IPS DF 19.7 (cell line): ENCODE results near the gene OVCA2.

Source experiments
- DNase-seq: peaks from one replicate; pipeline ENCODE4 v3.0.0-alpha.2; 2013; ENCODE audit warnings: low read depth, low spot score

Gene OVCA2

GRCh38 chr17:2054262-2054511, 12.4 kb downstream of the OVCA2 start:
- no peak for DNase-seq

GRCh38 chr17:2054512-2055291, 12.9 kb downstream of the OVCA2 start, which contains the start of gene HIC1:
HIC1 (plus strand) TSS chr17:2055103; CDS start chr17:2056691, 1,588 bp downstream.
- no peak for DNase-seq

- DNase-seq: no peak
Measured at GRCh38 chr17:2055292-2056205, 13.7 kb downstream of the OVCA2 start.

GRCh38 chr17:2056206-2057174, 14.7 kb downstream of the OVCA2 start:
- no peak for DNase-seq

- DNase-seq: no peak
Measured at GRCh38 chr17:2057175-2057759, 15.4 kb downstream of the OVCA2 start.

GRCh38 chr17:2057760-2058585, 16.2 kb downstream of the OVCA2 start:
- DNase-seq: no peak

- no peak for DNase-seq
Measured at GRCh38 chr17:2058586-2059546, 17.0 kb downstream of the OVCA2 start.

- no peak for DNase-seq
Measured at GRCh38 chr17:2059547-2060384, 17.9 kb downstream of the OVCA2 start.

GRCh38 chr17:2060385-2060658, 18.5 kb downstream of the OVCA2 start:
- no peak for DNase-seq

GRCh38 chr17:2060681-2061440, 19.0 kb downstream of the OVCA2 start:
- no peak for DNase-seq

GRCh38 chr17:2061441-2061958, 19.7 kb downstream of the OVCA2 start:
- no peak for DNase-seq

GRCh38 chr17:2062571-2063183, 20.9 kb downstream of the OVCA2 start:
- no peak for DNase-seq

- DNase-seq: no peak
Measured at GRCh38 chr17:2063261-2064146, 21.7 kb downstream of the OVCA2 start.

- no peak for DNase-seq
Measured at GRCh38 chr17:2064147-2064489, 22.3 kb downstream of the OVCA2 start.

- DNase-seq: no peak
Measured at GRCh38 chr17:2064520-2064971, 22.7 kb downstream of the OVCA2 start.
